ENCODE data around the gene ST6GALNAC6. TPM values are rescaled to one million over a fixed set of nuclear protein-coding genes. Genes with fewer than 3 reads are reported as not detected.

Gene ST6GALNAC6
- total and polyA plus RNA-seq, 2 of the 8 experiments (the other 6 are each of a cell fraction or from before 2014, with no cell fraction given): 43.7 to 64.4 TPM

GRCh38 chr9:127857278-127857677 is 42.1 kb downstream of the ST6GALNAC6 start (continued):
- TF ChIP-seq CEBPB (IDR thresholded peaks at IDR 0.05; ENCODE audit: low read depth, low read length): no peak
- TF ChIP-seq USF2 (IDR thresholded peaks at IDR 0.05; ENCODE audit: low read length): no peak
- no peak for TF ChIP-seq SP4 (IDR thresholded peaks at IDR 0.05; ENCODE audit: low read length)
- no peak for TF ChIP-seq NANOG (IDR thresholded peaks at IDR 0.05; ENCODE audit: insufficient read depth, low read depth, low read length, poor library complexity, severe bottlenecking)
- no peak for TF ChIP-seq ZNF274 (IDR thresholded peaks at IDR 0.05; ENCODE audit: borderline replicate concordance, extremely low read depth, low read length)
- no peak for TF ChIP-seq RXRA (IDR thresholded peaks at IDR 0.05; ENCODE audit: insufficient read depth, low read depth, low read length)
- no peak for TF ChIP-seq FOSL1 (IDR thresholded peaks at IDR 0.05; ENCODE audit: insufficient read depth, low read depth, low read length)
